ENCODE measurements around the gene FZD7.

The FZD7 gene

GRCh38 chr2:202074324-202074723 is 40.7 kb downstream of the FZD7 start:
- Histone ChIP-seq H3K4me1 (ENCODE audit: insufficient read depth, low read length) (no peaks in the 10 kb centered on the region), H2AFZ (ENCODE audit: low read depth, low read length) (no peak overlapping the region), H4K20me1 (ENCODE audit: insufficient read depth, low read length) (no peaks in the 10 kb centered on the region), H3K4me2 (ENCODE audit: insufficient read depth, low read length) (no peak overlapping the region), H3K4me3 (ENCODE audit: low read depth in 1 of 2, low read length in 2 of 2) (no peak overlapping the region), H3K36me3 (ENCODE audit: insufficient read depth, low read length) (no peaks in the 10 kb centered on the region), H3K9me3 (ENCODE audit: insufficient read depth, low read length, severe bottlenecking) (no peaks in the 10 kb centered on the region), H3K9ac (ENCODE audit: low read depth, low read length) (no peak overlapping the region), H3K27me3 (ENCODE audit: insufficient read depth, low read length, poor library complexity) (peaks cover 7% of the 10 kb centered on the region), H3K79me2 (ENCODE audit: insufficient read depth, low read length) (no peaks in the 10 kb centered on the region), H3K27ac (ENCODE audit: low read length) (no peak overlapping the region)
- ATAC-seq (ENCODE audit: insufficient read depth, low read depth), result no peak
- TF ChIP-seq CTCF (IDR thresholded peaks at IDR 0.05; ENCODE audit: borderline replicate concordance, extremely low read depth, low read length, poor library complexity, severe bottlenecking), result no peak
- no peak for TF ChIP-seq EZH2 (IDR thresholded peaks at IDR 0.05; ENCODE audit: borderline replicate concordance, low read depth, low read length, severe bottlenecking)
- no peak for DNase-seq

DNA sequence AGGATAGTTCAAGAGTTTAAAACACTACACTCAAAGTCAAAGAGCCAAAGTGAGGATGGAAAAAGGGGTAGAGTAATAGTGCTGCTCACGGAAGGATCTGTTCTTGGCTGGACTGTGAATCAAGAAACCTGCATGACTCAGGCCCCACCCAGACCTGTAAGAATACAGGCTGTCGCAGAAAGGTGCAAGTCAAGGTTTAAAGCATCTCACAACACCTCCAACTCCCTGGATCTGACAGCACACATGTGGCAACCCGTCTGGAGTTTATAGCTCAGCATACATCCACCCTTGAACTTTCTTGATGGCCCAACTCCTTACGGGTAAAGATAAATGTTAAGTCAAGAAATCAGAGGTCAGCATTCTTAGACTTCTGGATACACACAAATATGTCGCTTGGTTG is 45.7 kb downstream of the FZD7 start:
- no peak overlapping the region for H3K27ac ChIP-seq (ENCODE audit: low read length)
- no peak overlapping the region for H3K9ac ChIP-seq (ENCODE audit: low read depth, low read length)
- H3K4me2 ChIP-seq (ENCODE audit: insufficient read depth, low read length), result no peak overlapping the region
- no peaks in the 10 kb centered on the region for H4K20me1 ChIP-seq (ENCODE audit: insufficient read depth, low read length)
- H3K9me3 ChIP-seq (ENCODE audit: insufficient read depth, low read length, severe bottlenecking), result no peaks in the 10 kb centered on the region
- no peaks in the 10 kb centered on the region for H3K4me1 ChIP-seq (ENCODE audit: insufficient read depth, low read length)
- H3K4me3 ChIP-seq (ENCODE audit: low read depth in 1 of 2, low read length in 2 of 2), result no peak overlapping the region
- H3K79me2 ChIP-seq (ENCODE audit: insufficient read depth, low read length), result no peaks in the 10 kb centered on the region
- H3K27me3 ChIP-seq (ENCODE audit: insufficient read depth, low read length, poor library complexity), result peaks cover 7% of the 10 kb centered on the region
- no peaks in the 10 kb centered on the region for H3K36me3 ChIP-seq (ENCODE audit: insufficient read depth, low read length)
- TF ChIP-seq CTCF (IDR thresholded peaks at IDR 0.05; ENCODE audit: borderline replicate concordance, extremely low read depth, low read length, poor library complexity, severe bottlenecking) (no peak), EZH2 (IDR thresholded peaks at IDR 0.05; ENCODE audit: borderline replicate concordance, low read depth, low read length, severe bottlenecking) (no peak)
- no peak for DNase-seq
- no peak overlapping the region for H2AFZ ChIP-seq (ENCODE audit: low read depth, low read length)
- ATAC-seq (ENCODE audit: insufficient read depth, low read depth), result no peak

DNA sequence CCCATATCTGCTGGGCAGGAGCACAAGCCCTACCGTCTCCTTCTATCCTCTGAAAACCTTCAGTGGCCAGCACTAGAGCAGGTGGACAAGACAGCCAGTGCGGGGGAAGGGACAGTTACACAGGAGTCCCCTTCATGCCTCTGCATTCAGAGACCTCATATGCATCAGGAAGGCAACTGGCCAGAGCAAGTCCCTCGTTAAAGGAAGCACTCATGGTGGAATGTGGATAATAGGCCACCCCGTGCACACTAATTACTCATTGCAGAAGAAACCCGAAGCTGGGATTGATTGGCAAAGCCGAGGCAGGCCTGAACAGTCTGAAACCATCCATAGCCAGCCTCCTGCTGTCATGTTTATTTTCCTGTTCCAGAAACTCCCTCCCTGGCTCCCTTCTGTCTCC is 50.6 kb downstream of the FZD7 start:
- peaks cover 8% of the 10 kb centered on the region for H3K27me3 ChIP-seq (ENCODE audit: insufficient read depth, low read length, poor library complexity)
- no peak overlapping the region for H2AFZ ChIP-seq (ENCODE audit: low read depth, low read length)
- H4K20me1 ChIP-seq (ENCODE audit: insufficient read depth, low read length), result no peaks in the 10 kb centered on the region
- ATAC-seq (ENCODE audit: insufficient read depth, low read depth) (no peak), DNase-seq (no peak)
- no peak overlapping the region for H3K9ac ChIP-seq (ENCODE audit: low read depth, low read length)
- H3K79me2 ChIP-seq (ENCODE audit: insufficient read depth, low read length), result no peaks in the 10 kb centered on the region
- H3K4me3 ChIP-seq (ENCODE audit: low read depth in 1 of 2, low read length in 2 of 2), result no peak overlapping the region
- no peaks in the 10 kb centered on the region for H3K9me3 ChIP-seq (ENCODE audit: insufficient read depth, low read length, severe bottlenecking)
- no peak overlapping the region for H3K27ac ChIP-seq (ENCODE audit: low read length)
- no peak overlapping the region for H3K4me2 ChIP-seq (ENCODE audit: insufficient read depth, low read length)
- TF ChIP-seq CTCF (IDR thresholded peaks at IDR 0.05; ENCODE audit: borderline replicate concordance, extremely low read depth, low read length, poor library complexity, severe bottlenecking) (no peak), EZH2 (IDR thresholded peaks at IDR 0.05; ENCODE audit: borderline replicate concordance, low read depth, low read length, severe bottlenecking) (no peak)
- no peaks in the 10 kb centered on the region for H3K4me1 ChIP-seq (ENCODE audit: insufficient read depth, low read length)
- H3K36me3 ChIP-seq (ENCODE audit: insufficient read depth, low read length), result no peaks in the 10 kb centered on the region
